Ishikawa (cell line): Measurements from ENCODE around the gene MDN1.

ENCODE experiments used
- CREB1 ChIP-seq: IDR thresholded peaks from 2 replicates; pipeline ENCODE4 v1.6.1; 2012; ENCODE audit warnings: low read depth
- EP300 ChIP-seq: IDR thresholded peaks from 2 replicates; pipeline ENCODE4 v1.6.1; 2012; ENCODE audit warnings: borderline replicate concordance
- FOXM1 ChIP-seq: IDR thresholded peaks from 2 replicates; pipeline ENCODE4 v1.6.1; 2012; ENCODE audit warnings: low read depth, borderline replicate concordance
- NFIC ChIP-seq: IDR thresholded peaks from 2 replicates; pipeline ENCODE4 v1.6.1; 2012
- TCF12 ChIP-seq: IDR thresholded peaks from 2 replicates; pipeline ENCODE4 v1.6.1; 2012; ENCODE audit warnings: low read depth
- TF ChIP-seq, protein P1 (sequence below): IDR thresholded peaks from 2 replicates; pipeline ENCODE4 v1.6.1; 2012; ENCODE audit warnings: low read depth, mild to moderate bottlenecking

DNA sequence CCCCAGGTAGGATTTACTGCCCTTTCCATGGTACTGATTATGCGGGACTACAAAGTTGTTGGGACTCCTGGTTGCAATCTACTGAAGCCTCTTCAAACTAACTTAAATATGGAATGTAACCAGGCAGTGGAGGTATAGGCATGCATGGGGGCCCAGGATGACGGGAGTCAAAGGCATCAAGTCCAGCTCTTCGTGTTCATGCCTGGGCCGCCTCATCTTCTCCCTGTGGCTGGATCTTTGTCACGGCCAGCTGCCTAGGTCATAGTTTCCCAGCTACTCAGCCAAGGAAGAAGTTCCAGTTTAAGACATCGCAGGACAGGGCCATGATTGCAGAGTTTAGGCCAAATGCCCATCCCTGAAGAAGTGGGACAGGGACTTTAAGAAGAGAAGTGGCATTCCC lies 201.6 kb downstream of the MDN1 start:
- TF ChIP-seq TCF12 (no peak), CREB1 (no peak), EP300 (no peak), NFIC (no peak), FOXM1 (no peak)
- TF ChIP-seq, protein P1, sequence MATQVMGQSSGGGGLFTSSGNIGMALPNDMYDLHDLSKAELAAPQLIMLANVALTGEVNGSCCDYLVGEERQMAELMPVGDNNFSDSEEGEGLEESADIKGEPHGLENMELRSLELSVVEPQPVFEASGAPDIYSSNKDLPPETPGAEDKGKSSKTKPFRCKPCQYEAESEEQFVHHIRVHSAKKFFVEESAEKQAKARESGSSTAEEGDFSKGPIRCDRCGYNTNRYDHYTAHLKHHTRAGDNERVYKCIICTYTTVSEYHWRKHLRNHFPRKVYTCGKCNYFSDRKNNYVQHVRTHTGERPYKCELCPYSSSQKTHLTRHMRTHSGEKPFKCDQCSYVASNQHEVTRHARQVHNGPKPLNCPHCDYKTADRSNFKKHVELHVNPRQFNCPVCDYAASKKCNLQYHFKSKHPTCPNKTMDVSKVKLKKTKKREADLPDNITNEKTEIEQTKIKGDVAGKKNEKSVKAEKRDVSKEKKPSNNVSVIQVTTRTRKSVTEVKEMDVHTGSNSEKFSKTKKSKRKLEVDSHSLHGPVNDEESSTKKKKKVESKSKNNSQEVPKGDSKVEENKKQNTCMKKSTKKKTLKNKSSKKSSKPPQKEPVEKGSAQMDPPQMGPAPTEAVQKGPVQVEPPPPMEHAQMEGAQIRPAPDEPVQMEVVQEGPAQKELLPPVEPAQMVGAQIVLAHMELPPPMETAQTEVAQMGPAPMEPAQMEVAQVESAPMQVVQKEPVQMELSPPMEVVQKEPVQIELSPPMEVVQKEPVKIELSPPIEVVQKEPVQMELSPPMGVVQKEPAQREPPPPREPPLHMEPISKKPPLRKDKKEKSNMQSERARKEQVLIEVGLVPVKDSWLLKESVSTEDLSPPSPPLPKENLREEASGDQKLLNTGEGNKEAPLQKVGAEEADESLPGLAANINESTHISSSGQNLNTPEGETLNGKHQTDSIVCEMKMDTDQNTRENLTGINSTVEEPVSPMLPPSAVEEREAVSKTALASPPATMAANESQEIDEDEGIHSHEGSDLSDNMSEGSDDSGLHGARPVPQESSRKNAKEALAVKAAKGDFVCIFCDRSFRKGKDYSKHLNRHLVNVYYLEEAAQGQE = no peak
